CD4-positive, alpha-beta T cell (primary cell): ENCODE measurements around the gene KATNAL2. TPM values are rescaled to one million over a fixed set of nuclear protein-coding genes. Genes with fewer than 3 reads are reported as not detected.

Experiments
- ATAC-seq: fragments of 200-7000 bp; cut with Tn5 transposase; one replicate; pipeline ENCODE4 v1.10.0; 2022; ENCODE audit warnings: mild to moderate bottlenecking; ENCODE audit not compliant: poor library complexity
- CTCF ChIA-PET: fragments of 350-600 bp; sonication (Branson Sonifier 250); formaldehyde crosslinking; loops from one replicate; lab custom pipeline; 2021; ENCODE audit warnings: antibody characterized with exemption, inconsistent platforms; lab: Charles Lee
- POLR2A ChIA-PET: fragments of 350-600 bp; sonication (Branson Sonifier 250); formaldehyde crosslinking; loops from one replicate; lab custom pipeline; 2021; ENCODE audit warnings: antibody characterized with exemption, inconsistent platforms; lab: Charles Lee
- DNase-seq, 14 experiments: peaks; one replicate each; pipeline ENCODE4 v3.0.0-alpha.2; 2013 to 2020; ENCODE audit warnings: mixed read lengths in 2 of 14
- H3K27ac ChIP-seq, 2 donors: one replicate each; pipeline versions ENCODE4 v1.5.1 to v1.7.0; 2013; ENCODE audit warnings: low read length in 2 of 2, low read depth in 1 of 2, mild to moderate bottlenecking in 1 of 2
- H3K27me3 ChIP-seq, 2 experiments: 1 replicate in 1 of 2; 2 replicates in 1 of 2; pipeline versions ENCODE4 v1.6.1 to v1.7.0; 2013; ENCODE audit warnings: low read length in 2 of 2, control low read depth in 1 of 2, mild to moderate bottlenecking in 1 of 2, moderate library complexity in 1 of 2; ENCODE audit not compliant: insufficient read depth in 2 of 2, control insufficient read depth in 1 of 2
- H3K36me3 ChIP-seq: one replicate; pipeline ENCODE4 v1.6.1; 2013; ENCODE audit warnings: low read length, control low read depth; ENCODE audit not compliant: insufficient read depth
- H3K4me1 ChIP-seq: one replicate; pipeline ENCODE4 v1.6.1; 2013; ENCODE audit warnings: low read length, control low read depth; ENCODE audit not compliant: insufficient read depth
- H3K4me3 ChIP-seq: one replicate; pipeline ENCODE4 v1.5.1; 2013; ENCODE audit warnings: mild to moderate bottlenecking, low read length, moderate library complexity
- H3K9me3 ChIP-seq, 2 experiments: 1 replicate in 1 of 2; 2 replicates in 1 of 2; pipeline versions ENCODE4 v1.6.1 to v1.7.0; 2013; ENCODE audit warnings: low read length in 2 of 2, mild to moderate bottlenecking in 2 of 2, control low read depth in 1 of 2, moderate library complexity in 1 of 2; ENCODE audit not compliant: control insufficient read depth in 1 of 2, insufficient read depth in 1 of 2
- H3K27ac Mint-ChIP-seq: one replicate; pipeline ENCODE4 v1.8.0; 2020; ENCODE audit warnings: mixed read lengths
- H3K27me3 Mint-ChIP-seq: one replicate; pipeline ENCODE4 v1.8.0; 2021; ENCODE audit warnings: mixed read lengths
- H3K36me3 Mint-ChIP-seq: one replicate; pipeline ENCODE4 v1.8.0; 2021; ENCODE audit warnings: low read depth, mixed read lengths
- H3K4me1 Mint-ChIP-seq: one replicate; pipeline ENCODE4 v1.8.0; 2021; ENCODE audit warnings: low read depth, mixed read lengths
- H3K4me3 Mint-ChIP-seq: one replicate; pipeline ENCODE4 v1.8.0; 2020; ENCODE audit warnings: mild to moderate bottlenecking, mixed read lengths
- H3K9me3 Mint-ChIP-seq: one replicate; pipeline ENCODE4 v1.8.0; 2020; ENCODE audit warnings: mixed read lengths
- intact Hi-C, 2 experiments: fragments of 100-400 bp; cut with DNase I in 1 of 2; cut with micrococcal nuclease in 1 of 2; formaldehyde crosslinking; loops; one replicate each; pipeline versions ENCODE4 v1.15.1 to v1.9.0; 2023 to 2025; cut with DNase I, micrococcal nuclease
- total RNA-seq, 174 experiments: library from RNA in 2 of 174; stranded (reverse) in 2 of 174; gene quantifications; one replicate each; pipeline ENCODE4 v1.2.3 and lab custom pipeline; 2021 to 2026
- TF ChIP-seq, protein P1 (sequence below): fragments of 200-600 bp; IDR thresholded peaks from one replicate; pipeline ENCODE4 v1.8.0; 2022; ENCODE audit warnings: antibody characterized with exemption, mild to moderate bottlenecking

KATNAL2 gene
- total RNA-seq, 2 experiments from 2014 or later, result 1.5 to 2.0 TPM

DNA sequence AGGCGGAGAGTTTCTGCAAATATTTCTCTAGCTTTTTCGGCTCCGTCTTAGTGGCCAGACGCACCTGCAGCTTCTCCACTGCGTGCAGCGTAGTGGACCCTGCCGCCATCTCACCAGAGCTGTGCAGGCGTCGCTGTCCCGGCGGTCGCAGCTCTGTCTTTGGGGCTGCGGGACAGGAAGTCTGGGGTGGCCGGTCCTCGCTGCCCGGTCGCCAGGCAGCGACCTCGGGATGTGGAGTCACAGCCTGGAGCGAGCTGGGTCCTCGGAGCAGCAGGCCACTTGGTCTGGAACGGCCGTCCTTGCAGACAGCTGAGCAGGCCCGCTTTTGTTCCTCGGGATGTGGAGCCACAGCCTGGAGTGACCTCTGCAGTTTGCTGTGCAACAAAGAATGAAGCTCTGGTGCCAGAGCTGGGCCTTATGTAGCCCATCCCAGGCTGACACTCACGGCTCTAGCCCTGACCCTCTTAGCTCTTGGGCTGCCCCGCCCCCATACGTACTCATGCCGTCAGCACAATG lies 117.8 kb downstream of the KATNAL2 start, which contains the start of gene ELOA2:
ELOA2 (minus strand) TSS at position 466 of the 516 bp plus-strand sequence; CDS start at position 109, 357 bp downstream.
- H3K27me3 ChIP-seq, result no peaks in the 10 kb centered on the region
- peaks cover 10 to 29% of the 10 kb centered on the region in 2 experiments for H3K9me3 ChIP-seq
- TF ChIP-seq, protein P1, sequence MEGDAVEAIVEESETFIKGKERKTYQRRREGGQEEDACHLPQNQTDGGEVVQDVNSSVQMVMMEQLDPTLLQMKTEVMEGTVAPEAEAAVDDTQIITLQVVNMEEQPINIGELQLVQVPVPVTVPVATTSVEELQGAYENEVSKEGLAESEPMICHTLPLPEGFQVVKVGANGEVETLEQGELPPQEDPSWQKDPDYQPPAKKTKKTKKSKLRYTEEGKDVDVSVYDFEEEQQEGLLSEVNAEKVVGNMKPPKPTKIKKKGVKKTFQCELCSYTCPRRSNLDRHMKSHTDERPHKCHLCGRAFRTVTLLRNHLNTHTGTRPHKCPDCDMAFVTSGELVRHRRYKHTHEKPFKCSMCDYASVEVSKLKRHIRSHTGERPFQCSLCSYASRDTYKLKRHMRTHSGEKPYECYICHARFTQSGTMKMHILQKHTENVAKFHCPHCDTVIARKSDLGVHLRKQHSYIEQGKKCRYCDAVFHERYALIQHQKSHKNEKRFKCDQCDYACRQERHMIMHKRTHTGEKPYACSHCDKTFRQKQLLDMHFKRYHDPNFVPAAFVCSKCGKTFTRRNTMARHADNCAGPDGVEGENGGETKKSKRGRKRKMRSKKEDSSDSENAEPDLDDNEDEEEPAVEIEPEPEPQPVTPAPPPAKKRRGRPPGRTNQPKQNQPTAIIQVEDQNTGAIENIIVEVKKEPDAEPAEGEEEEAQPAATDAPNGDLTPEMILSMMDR, result no peak
- no peaks in the 10 kb centered on the region for H3K36me3 ChIP-seq
- no peak for ATAC-seq
- DNase-seq, result no peak
- ChIA-PET POLR2A (no interaction called here), CTCF (no interaction called here)
- Mint-ChIP-seq H3K27ac (no peak within 1 kb of the TSS), H3K9me3 (peaks cover 4% of the 10 kb centered on the region), H3K36me3 (no peaks in the 10 kb centered on the region), H3K4me3 (no peak within 1 kb of the TSS), H3K4me1 (no peaks in the 10 kb centered on the region), H3K27me3 (peaks cover 5% of the 10 kb centered on the region)
- no peak within 1 kb of the TSS for H3K4me3 ChIP-seq
- H3K27ac ChIP-seq, result no peak within 1 kb of the TSS
- no peaks in the 10 kb centered on the region for H3K4me1 ChIP-seq
- intact Hi-C loops, result no loop called here

DNA sequence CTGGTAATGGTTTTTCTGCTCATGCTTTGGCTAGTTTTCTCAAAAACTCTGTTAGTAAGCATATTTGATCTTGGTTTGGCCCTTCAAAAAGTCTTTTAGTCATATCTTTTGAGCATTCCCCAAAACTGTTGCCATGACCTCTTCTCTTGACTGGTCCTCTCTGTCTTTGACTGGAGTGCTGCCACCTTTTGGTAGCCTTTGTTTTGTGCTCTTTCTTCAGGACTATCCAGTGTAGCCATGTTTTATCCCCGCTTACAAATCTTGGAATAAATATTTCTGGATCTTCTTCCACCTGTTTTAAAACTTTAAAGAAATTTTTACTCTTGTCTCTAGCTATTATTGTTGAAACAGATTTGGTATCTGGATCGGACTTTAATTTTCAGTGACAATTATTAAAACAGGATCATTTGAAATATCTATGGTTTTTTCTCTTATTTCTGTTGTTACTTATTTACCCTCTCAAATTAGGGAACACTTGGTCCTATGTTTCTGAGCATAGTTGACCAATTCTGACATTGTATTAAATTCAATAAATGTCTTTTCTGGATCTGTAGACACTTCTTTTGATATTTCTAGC lies 119.0 kb downstream of the KATNAL2 start:
- Histone ChIP-seq H3K4me3 (no peak overlapping the region), H3K9me3 (peaks cover 8 to 29% of the 10 kb centered on the region in 2 experiments), H3K36me3 (no peaks in the 10 kb centered on the region), H3K4me1 (no peaks in the 10 kb centered on the region), H3K27ac (no peak overlapping the region), H3K27me3 (no peaks in the 10 kb centered on the region)
- no peak overlapping the region for H3K27ac Mint-ChIP-seq
- intact Hi-C loops, result no loop called here
- ATAC-seq, result no peak
- H3K4me1 Mint-ChIP-seq, result no peaks in the 10 kb centered on the region
- H3K4me3 Mint-ChIP-seq, result no peak overlapping the region
- H3K9me3 Mint-ChIP-seq, result peaks cover 4% of the 10 kb centered on the region
- peaks cover 5% of the 10 kb centered on the region for H3K27me3 Mint-ChIP-seq
- POLR2A ChIA-PET, result no interaction called here
- CTCF ChIA-PET, result no interaction called here
- DNase-seq, result no peak
- TF ChIP-seq, protein P1, result no peak
- no peaks in the 10 kb centered on the region for H3K36me3 Mint-ChIP-seq

- H3K36me3 Mint-ChIP-seq, result no peaks in the 10 kb centered on the region
- Histone ChIP-seq H3K9me3 (peaks cover under 1 to 29% of the 10 kb centered on the region in 2 experiments), H3K27me3 (no peaks in the 10 kb centered on the region), H3K27ac (no peak overlapping the region), H3K36me3 (no peaks in the 10 kb centered on the region), H3K4me1 (no peaks in the 10 kb centered on the region), H3K4me3 (no peak overlapping the region)
- DNase-seq (no peak), ATAC-seq (no peak)
- H3K27me3 Mint-ChIP-seq, result peaks cover 5% of the 10 kb centered on the region
- no peaks in the 10 kb centered on the region for H3K9me3 Mint-ChIP-seq
- intact Hi-C loops, result no loop called here
- H3K4me1 Mint-ChIP-seq, result no peaks in the 10 kb centered on the region
- CTCF ChIA-PET, result no interaction called here
- POLR2A ChIA-PET, result no interaction called here
- no peak overlapping the region for H3K4me3 Mint-ChIP-seq
- TF ChIP-seq, protein P1, result no peak
- no peak overlapping the region for H3K27ac Mint-ChIP-seq
These were observed 119.7 kb downstream of the KATNAL2 start for GRCh38 chr18:47036927-47037578.
